GM20431 (cell line): Measurements from ENCODE around the gene JADE2.
"Not testable (repeated sequence)": the region's sequence is repeated elsewhere in the genome, so short reads cannot be mapped to it uniquely, and the experiment has no call there.

Experiments used
- in situ Hi-C: fragments of 300-500 bp; cut with MseI, MboI; formaldehyde crosslinking; loops from one replicate; pipeline ENCODE4 v1.15.0; 2020; ENCODE audit warnings: low sequenced_read_pairs; ENCODE audit not compliant: unreplicated experiment

Gene JADE2

DNA sequence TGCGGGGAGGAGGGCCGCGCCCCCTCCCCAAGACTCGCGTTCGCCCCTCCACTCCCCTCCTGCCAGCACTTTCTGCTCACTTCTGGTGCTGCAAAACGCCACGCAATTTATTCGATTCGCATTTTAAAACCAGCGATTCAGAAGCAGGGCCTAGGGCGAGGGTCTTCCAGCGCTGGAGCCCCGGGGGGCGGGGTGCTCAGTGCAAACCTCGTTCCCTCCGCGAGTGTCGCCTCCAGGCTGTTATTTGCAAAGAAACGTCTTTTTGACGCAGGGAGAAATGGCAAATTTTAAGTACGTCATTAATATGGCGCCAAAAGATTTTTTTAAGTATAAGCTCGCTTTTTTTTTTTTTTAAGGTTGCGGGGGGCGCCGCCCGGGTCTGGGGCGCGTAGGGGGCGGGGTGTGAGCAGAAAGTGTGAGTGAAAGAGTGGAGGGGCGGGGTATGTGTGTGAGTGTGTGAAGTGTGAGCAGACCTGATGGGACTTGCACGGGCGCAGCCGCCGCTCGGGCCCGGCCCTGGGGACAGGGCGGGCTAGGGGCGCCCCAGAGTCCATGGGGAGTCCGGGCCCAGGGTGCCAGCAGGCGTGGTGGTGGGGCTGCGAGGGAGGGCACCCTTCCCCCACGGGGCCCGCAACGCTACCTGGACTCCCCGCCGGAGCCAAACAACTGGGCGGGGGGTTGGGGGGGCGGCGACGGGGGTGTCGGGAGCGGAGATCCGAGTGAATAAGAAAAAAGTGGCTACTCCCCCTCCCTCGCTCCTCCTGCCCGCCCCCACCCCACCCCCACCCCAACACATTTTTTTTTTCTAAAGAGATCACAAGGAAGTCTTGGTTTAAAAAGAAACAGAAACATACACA is at the start of gene JADE2:
Gene JADE2, plus strand, starts transcription at position 845 of the 857 bp plus-strand sequence. CDS start 10,188 bp downstream, outside the sequence.
- in situ Hi-C loops = no loop called here

DNA sequence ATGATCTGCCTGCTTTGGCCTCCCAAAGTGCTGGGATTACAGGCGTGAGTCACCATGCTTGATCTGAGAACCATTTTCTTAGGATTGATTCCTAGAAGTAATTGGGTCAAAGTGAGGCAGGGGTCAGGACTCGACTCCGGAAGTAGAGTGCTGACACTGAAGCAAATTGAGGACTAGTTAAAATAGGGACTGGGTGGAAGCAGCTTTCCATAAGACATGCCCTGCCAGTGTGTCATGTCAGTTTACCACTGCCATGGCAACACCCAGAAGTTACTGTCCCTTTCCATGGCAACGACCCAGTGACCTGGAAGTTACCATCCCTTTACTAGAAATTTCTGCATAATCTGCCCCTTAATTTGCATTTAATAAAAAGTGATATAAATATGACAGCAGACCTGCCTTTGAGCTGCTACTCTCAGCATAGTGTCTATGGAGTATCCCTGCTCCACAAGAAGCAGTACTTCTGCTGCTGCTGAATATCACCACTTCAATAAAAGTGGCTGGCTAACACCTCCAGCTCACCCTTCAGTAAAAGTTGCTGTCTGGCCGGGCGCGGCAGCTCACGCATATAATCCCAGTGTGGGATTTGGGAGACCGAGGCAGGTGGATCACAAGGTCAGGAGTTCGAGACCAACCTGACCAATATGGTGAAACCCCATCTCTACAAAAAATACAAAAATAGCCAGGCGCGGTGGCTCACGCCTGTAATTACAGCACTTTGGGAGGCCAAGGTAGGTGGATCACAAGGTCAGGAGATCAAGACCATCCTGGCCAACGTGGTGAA is 47.8 kb upstream of the JADE2 start:
- in situ Hi-C loops = no loop called here

GRCh38 chr5:134479839-134480238 is 45.6 kb upstream of the JADE2 start:
- in situ Hi-C loops = no loop called here

DNA sequence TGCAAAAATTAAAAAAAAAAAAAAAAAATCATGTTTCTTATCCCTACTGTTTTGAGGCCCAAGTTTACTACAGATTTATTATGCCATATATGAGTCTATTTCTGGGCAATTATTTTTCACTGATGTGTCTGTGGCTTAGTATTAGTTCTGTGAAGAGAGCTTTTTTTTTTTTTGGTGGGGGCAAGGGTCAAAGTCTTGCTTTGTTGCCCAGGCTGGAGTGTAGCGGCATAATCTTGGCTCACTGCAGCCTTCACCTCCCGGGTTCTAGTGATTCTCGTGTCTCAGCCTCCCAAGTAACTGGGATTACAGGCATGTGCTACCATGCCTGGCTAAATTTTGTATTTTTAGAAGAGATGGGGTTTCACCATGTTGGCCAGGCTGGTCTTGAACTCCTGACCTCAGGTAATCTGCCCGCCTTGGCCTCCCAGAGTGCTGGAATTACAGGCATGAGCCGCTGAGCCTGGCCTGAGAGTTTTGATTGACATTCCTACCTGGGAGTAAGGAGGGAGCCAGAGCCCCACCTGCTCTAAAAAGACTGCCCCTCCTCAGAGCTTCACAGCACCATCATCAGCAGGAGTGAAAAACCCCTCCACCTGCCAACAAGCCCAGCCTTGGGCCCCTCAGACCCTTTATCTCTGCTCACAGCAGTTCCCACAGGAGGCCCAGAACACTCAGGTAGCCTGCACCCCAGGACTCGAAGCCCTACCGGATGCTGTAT is 36.1 kb upstream of the JADE2 start:
- in situ Hi-C loops = no loop called here

DNA sequence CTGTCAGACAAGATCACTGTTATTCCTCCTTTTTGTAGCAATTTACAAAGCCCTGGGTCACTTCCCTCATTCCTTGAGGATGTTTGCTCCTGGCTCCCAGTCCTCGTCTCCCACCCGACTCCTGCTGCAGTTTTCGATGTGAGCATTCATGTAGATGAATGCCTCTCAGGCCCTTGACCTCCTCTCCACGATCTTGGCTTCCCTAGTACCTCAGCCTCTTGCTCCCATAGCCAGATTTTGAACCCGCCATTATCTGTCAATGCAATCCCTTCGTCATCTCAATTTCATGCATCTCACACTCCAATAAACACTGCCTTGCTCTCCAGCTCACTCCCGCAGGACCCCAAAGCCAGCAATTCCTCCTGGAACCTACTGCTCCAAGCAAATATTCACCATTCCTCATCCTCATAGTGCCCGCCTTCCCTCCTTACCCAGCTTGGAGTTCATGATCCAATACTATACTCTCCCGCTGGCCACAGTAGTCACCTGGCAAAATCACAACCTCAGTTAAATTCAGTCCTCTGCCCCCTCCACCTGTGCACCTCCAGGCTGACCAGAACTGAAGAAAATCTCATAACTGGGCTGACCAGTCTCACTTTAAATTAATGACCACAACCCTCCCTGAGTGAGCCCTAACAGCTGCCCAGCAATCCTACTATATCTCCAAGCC is 35.1 kb upstream of the JADE2 start:
- in situ Hi-C loops = no loop called here

- in situ Hi-C loops = no loop called here
Measured at GRCh38 chr5:134490925-134491271, 34.6 kb upstream of the JADE2 start.

DNA sequence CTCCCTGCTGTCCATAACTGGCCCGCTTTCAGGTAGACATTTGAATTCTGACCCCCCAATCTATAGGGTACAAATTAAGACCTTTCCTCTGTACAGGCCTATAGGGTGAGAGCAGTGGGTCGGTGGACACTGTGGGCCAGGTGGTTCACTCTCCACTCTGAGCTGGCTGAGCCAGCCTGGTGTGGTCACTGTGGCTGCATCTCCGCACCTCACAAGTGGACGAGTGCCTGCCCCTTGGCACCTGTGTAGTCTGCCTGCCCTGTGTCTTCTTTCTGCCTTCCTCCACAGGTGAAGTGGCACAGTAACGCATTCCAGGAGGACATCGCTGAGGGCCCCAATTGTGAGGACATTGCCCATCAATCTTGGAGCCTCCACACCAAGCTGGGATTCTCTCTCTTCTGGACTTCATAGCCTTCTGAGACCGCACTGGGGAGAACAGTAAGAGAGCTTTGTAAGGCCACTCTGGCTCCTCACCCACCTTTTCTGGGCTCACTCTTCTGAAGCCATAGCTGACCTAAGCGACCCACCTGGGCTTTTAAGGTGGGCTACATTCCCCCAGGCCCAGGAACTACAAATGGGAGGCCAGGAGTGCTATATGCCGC is 33.5 kb upstream of the JADE2 start:
- in situ Hi-C loops = no loop called here

DNA sequence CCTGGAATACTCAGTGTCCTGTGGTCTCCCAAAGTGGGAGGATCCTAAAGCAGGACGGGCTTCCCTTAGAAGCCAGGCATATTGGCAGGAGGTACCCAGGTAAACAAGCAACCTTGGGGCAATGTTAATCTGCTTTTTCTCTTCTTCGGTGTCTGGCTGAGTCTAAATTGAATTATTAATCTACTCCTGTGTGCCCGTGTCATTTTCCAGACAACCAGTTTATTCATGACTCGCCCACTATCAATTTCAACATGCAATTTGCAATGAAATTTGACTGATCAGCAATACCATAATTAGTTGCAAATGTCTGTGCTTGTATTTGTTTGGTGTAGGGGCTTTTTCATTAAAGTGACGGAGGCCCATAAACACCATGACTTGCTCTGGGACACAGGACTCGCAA is 32.9 kb upstream of the JADE2 start:
- in situ Hi-C loops = no loop called here

- in situ Hi-C loops = no loop called here
Measured at GRCh38 chr5:134493461-134494055, 31.9 kb upstream of the JADE2 start.

DNA sequence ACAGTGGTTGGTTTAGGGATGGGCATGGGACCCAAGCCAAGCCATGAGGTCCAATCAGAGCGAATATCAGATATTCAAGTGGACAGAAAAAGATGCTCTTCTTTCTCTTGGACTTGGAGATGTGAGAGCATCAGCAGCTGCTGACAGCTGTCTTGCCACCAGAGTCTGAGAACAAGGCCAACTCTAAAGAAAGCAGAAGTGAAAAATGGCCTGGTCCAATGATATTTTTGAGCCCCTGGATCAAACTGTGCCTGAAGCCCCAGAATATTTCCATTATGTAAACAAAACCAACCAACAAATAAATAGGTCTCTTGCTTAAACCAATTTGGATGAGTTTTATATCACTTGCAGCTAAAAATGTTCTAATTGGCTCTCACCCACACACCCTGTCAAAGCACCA is 30.7 kb upstream of the JADE2 start:
- in situ Hi-C loops = no loop called here

GRCh38 chr5:134499905-134500304 is 25.6 kb upstream of the JADE2 start:
- in situ Hi-C loops = not testable (repeated sequence)

DNA sequence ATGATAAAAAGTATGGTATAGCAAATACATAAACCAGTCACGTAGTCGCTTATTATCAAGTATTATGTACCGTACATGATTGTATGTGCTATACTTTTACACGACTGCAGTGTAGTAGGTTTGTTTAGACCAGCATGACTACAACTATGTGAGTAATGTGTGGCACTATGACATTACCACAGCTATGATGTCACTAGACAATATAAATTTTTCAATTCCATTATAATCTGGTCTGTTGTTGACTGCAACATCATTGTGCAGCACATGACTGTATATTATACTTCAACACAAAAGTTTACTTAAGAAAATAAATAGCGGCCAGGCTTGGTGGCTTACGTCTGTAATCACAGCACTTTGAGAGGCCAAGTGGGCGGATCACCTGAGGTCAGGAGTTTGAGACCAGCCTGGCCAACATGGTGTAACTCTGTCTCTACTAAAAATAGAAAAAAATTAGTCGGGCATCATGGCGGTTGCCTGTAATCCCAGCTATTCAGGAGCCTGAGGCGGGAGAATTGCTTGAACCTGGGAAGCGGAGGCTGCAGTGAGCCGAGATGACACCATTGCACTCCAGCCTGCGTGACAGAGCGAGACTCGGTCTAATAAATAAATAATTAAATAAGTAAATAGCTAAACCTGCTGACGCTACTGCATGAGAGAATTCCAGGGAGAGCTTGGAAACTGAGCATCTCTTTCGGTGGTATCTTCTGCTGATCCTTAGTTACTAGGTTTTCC is 24.6 kb upstream of the JADE2 start:
- in situ Hi-C loops = no loop called here

- in situ Hi-C loops = no loop called here
Measured at GRCh38 chr5:134502259-134502658, 23.2 kb upstream of the JADE2 start.

DNA sequence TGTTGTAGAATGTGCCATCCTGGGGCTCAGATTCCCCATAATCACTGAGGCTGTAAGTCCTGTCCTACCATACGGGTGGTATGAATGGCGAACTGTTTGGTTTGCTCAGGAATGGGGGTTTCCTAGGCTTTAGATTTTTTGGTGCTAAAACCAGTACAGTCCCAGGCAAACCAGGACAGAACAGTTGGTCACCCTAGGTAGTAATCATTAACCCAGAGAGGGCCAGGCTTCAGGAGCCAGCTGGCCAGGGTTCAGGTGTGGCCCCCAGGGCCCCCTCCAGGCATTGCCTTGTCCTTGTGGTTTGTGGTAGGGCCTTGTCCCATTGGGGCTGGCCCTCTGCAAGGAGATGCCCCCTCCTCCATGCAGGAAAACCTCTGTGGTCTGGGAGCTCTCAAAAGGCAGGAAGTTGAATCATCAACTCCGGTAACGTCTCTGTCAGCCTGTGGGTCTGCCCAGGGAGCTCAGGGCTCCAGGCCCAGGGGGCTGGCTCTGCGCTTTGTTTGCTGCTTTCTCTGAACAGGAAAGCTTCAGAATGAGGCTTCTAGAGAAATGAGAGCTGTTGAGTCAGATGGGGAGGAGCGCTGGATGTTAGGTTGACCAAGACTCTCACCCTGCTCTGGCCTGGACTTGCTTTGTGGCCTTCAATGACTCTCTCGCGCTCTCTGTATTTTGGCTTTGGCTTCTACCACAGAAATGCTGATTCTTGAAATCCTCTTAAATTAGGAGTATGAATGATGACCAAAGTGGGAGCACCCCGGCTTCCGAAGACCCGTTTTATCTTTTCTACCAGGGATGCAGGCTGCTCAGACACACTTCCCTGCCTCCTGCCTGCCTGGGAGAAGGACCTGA is 22.2 kb upstream of the JADE2 start:
- in situ Hi-C loops = no loop called here

DNA sequence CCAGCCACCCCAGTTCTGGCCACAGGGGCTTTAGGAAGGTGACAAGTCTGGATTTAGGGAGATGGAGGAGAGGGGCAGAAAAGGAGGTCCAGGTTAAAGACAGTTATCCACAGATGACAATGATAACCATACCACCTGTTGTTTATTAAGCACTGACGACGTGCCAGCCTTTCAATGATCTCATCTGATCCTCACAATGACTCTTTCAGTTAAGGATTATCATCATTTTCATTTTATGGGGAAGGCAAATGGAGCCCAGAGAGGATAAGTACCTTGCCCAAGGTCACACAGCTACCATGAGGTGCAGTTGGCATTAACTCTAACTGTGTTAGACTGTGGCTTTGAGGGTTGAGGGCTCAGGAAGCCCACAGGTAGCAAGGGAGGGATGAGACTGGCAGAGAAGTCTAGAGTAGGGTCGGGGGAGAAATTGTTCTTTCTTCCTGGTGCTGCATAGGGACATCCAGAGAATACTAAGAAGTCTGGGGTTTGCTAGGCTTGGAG is 21.5 kb upstream of the JADE2 start:
- in situ Hi-C loops = no loop called here

GRCh38 chr5:134504629-134505300 is 20.7 kb upstream of the JADE2 start:
- in situ Hi-C loops = no loop called here
